GM11168 (cell line): Measurements from ENCODE around the gene C5.
"Not testable (repeated sequence)": the region's sequence is repeated elsewhere in the genome, so short reads cannot be mapped to it uniquely, and the experiment has no call there.

Experiments
- in situ Hi-C: fragments of 300-500 bp; cut with MboI; formaldehyde crosslinking; loops from one replicate; pipeline ENCODE4 v1.12.0; 2022; ENCODE audit warnings: low sequenced_read_pairs; ENCODE audit not compliant: unreplicated experiment

The C5 gene

DNA sequence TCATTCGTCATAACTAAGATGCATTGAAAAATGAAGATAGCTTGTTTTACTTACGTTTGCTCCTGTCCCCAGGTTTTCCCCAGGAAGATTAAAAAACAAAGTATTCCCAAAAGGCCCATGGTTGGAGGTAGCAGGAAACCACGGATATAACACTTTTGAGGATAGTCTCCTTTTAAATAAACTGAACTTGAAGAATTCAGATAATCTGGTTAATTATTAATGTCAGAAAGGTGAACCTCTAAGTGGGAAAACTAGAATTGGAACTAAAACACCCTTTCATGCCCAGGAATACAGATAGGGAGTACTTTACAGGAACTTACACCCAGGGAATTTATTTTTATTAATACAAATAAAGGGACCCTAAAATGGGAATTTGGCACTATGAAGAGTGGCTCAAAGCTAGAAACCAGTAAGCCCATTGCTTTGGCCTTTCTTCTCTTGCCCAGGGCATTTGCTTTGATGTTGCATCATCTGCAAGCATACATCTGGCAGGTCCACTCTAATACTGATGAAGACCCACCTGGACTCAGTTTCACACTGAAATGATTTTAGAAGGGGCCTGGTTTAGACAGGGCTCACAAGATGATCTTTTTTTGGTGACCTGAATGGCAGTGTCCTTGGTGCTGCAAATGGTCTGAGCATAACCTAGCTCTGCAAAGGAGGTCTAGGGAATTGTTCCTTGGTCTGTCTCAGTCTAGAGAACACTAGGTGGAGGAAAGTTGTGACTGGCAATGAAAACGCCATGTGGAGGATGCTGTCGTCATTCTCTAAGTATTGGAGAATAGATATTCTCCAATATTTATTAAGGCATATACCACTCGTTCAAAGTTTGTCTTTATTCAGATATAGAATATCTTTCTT, at the start of gene C5:
C5 (minus strand) TSS at position 148 of the 861 bp plus-strand sequence; CDS start at position 119, 29 bp downstream.
- in situ Hi-C loops: no loop called here

DNA sequence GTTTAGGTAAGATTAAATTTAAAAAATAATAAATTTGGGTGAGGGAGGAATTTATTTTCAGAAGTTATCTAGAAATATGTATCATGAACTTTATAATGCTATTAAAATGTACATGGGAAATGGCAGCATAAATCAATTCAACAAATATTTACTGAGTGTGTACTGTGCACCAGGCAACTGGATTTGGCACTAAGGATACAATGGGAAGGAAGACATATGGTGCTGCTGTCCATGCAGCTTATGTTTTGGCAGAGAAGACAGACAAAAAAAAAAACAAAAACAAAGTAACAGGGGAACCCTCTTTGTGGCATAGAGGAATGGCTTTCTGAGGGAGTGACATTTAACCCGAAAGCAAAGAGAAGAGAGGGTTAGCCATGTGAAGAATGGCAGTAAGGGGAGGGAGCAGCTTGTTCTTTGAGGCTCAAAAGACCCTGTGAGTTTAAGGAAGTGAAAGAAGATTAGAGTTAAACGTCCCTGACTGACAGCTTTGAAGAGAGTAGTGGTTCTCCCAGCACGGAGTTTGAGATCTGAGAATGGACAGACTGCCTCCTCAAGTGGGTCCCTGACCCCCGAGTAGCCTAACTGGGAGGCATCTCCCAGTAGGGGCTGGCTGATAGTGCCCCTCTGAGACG, 48.6 kb upstream of the C5 start:
- in situ Hi-C loops: no loop called here

- in situ Hi-C loops: no loop called here
Observed at GRCh38 chr9:121095057-121095456, 45.0 kb upstream of the C5 start.

- in situ Hi-C loops: not testable (repeated sequence)
Observed at GRCh38 chr9:121090743-121091142, 40.7 kb upstream of the C5 start.

DNA sequence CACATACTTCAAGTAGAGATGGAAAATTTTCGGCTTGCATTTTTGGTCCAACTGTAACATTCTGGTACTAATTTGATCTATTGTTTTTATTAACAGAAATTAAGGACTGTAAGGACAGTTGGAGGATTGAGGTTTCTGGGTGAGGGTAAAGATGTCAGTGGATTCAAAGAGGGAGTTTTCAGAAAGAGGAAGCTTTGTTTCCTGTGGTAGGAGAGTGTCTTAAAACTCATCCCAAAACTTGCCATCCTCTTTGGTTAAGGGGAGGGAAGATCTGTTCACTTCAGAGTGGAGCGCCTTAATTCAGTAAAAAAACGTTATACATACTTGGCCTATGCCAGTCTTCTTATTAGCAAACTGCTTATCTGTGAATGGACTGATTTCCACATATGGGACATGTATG, 38.5 kb upstream of the C5 start:
- in situ Hi-C loops: no loop called here

DNA sequence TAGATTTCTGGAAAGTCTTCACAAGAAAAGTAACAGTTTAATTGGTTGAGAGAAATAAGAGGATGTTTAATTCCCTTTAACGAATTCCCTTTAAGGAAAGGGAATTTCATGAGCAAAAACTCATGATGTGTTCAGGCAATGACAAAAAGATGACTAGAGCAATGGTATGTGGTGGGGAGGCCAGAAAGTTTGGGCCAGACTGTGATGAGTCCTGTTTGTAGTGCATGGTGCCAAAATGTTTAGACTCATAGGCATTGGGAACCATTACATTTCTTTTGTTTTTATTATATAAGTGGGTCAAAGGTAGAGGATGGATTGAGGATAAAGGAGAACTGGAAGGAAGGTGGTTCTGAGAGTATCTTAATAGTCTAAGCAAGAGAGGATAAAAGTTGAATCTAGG, 35.6 kb upstream of the C5 start:
- in situ Hi-C loops: no loop called here

DNA sequence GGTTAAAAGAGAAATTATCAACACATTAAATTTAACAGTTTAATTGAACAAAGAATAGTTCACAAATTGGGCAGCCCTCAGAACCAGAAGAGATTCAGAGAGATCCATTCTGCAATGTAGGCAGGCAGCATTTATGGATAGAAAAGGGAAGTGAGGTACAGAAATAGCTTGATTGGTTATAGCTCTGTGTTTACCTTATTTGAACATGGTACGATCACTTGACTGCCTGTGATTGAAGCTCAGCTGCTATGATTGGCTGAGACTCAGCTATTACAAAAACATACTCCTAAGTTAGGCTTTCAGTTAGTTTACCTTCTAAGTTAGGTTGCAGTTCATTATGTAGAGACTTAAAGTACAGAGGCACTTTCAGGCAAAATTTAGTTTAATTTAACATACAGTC, 32.0 kb upstream of the C5 start:
- in situ Hi-C loops: no loop called here

DNA sequence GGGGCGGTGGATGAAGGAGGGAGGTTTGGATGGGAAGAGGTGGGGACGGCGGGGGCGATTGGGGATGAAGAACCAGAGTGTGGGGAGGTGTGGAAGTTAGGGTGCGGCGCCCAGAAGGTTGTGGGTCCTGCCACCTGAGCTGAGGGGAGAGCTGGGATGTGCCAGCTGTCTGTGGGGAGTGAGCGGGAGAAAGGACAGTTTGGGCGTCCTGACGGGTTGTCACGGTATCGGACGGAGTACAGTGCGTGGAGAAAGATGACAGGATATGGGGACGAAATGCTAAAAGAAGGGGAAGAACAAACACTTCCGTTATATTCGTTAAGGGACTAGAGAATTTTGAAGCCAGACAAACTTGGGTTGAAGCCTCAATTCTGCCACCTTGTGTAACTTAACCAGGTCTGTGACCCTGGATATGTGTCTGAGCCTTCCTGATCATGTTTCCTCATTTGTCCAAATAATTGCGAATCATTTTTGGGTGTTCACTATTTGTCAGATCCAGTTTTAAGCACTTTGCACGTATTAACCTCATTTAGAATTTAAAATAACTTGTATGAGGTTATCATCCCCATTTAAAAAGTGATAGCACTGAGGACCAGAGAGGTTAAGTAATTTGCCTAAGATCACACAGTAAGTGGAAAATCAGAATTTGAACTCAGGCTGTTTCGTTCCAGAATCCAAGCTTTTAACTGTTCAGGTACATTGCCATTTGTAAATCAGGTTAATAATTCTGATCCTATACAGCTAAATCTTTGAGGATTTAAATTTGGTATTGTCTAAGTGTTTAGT, 25.4 kb upstream of the C5 start:
- in situ Hi-C loops: no loop called here

- in situ Hi-C loops: no loop called here
Observed at GRCh38 chr9:121074370-121075250, 24.5 kb upstream of the C5 start, which contains the start of gene CNTRL. CNTRL (plus strand) TSS chr9:121074955; CDS start chr9:121088327, 13,372 bp downstream.

DNA sequence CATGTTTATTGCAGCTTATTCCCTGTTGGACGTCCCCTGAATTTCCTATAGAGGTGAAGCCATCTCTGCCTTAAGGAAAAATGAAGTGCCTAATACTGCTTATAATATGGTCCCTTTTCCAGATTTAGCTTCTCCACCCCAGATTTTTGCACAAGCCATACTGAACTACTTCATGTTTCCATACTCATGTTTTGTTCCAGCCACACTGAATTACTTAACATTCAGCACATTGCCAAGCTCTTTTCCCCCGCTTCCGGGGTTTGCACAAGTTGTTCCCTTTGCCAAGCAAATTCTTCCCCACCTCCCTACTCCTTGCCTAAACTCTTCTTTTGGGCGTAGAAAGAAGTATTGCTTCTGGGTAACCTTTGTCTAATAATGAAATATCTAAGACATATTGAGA, 23.0 kb upstream of the C5 start:
- in situ Hi-C loops: no loop called here

GRCh38 chr9:121071756-121072421, 21.8 kb upstream of the C5 start:
- in situ Hi-C loops: no loop called here

GRCh38 chr9:121071370-121071755, 21.3 kb upstream of the C5 start:
- in situ Hi-C loops: no loop called here

DNA sequence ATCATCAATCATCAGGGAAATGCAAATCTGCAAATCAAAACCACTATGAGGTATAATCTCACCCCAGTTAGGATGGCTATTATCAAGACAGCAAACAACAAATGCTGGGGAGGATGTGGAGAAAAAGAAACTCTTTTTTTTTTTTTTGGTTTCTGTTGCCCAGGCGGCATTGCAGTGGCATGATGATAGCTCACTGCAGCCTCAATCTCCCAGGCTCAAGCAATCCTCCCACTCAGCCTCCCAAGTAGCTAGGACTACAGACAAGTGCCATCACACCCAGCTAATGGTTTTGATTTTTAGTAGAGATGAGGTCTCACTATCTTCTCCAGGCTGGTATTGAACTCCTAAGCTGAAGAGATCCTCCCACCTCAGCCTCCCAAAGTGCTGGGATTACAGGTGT, 19.3 kb upstream of the C5 start:
- in situ Hi-C loops: no loop called here

- in situ Hi-C loops: no loop called here
Observed at GRCh38 chr9:121067640-121068039, 17.6 kb upstream of the C5 start.

GRCh38 chr9:121066850-121067249, 16.8 kb upstream of the C5 start:
- in situ Hi-C loops: no loop called here

DNA sequence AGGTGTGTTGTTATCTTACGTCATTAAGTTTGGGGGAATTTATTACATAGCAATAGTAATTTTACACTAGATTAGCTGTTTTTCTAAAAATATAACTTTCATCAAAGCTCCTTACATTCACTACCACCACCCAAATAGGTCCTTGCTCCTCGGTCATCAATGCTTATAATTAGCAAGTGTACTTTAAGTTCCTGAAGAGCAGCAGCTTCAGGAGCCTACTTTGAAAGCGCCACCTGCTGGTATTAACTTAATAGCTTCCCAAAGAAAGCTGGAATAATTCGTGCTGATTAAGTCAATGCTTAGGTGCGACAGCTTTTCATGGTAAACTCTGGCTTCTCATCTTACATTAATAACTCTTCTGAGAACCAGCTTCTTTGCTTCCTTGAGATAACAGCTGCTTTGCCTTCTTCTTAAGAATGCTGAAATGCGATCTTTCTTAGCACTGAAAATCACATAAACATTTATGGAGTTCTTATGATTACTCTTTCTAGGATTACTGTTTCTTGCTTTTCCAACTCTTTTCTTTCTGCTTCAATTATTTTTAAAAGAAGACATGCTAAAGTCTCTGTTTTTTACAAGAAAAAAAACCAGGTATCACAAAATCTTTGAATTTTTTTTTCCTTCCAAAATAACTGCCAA, 10.0 kb upstream of the C5 start:
- in situ Hi-C loops: loop anchor here (5.0 kb wide), 2 partner anchors 73 to 308 kb away; no protein-coding TSS in a partner anchor

DNA sequence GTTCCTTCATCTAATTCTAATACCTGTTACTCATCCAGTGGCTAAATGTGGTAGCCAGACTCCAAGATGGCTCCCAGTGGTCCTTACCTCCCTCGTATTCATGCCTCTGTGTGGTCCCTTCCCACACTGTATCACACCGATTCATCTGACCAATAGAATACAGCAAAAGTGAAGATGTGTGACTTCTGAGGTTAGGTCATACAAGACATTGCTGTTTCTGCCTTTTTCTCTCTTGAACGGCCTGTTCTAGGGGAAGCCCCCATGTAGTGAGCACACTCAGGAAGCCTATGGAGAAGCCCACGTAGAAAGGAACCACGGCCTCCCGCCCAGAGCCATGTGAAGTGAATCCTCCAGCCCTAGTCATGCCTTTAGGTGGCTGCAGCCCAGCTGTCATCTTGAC, 9.4 kb upstream of the C5 start:
- in situ Hi-C loops: no loop called here

DNA sequence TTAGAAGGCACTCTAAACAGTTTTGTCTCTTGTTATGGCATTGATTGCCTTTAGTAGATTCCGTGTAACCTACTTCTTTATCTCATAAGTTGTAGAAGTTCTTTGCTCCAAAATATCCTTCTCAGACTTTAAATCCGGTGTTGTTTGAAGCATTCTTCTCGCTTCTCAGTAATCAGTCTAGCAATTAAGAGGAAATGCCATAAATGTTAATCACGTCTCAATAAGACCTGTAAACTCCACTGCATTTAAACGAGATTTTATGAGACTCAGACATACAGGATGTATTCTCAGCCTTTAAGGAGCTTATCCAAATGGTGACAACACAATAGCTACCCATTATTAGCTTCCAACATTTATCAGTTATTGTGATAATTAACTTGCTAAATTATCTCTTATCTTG, 7.7 kb upstream of the C5 start:
- in situ Hi-C loops: no loop called here

DNA sequence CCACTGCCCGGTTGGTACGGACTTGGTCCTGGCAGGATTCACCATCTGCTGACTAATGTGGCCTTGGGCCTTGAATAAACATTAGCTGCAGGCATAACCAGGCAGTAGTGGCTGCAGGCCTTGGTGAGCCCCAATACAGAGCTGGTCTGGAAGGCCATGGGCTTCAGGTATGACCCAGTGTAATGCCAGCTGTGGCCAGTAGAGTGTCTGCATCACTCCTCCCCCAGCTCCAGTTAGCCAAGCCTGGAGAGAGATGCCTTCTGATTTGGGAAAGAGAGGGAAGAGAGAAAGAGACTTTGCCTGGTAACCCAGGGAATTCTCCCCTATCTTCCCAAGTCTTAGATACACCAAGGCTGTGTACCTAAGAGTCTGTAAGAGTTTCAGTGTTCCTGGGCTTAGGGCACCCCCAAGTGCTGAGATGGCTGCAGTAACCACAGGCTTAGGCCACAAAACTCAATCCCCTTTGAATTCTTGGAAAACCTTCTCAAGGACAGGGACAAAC, 5.6 kb upstream of the C5 start:
- in situ Hi-C loops: no loop called here
